HG02763 (cell line): ENCODE data around the gene RASGRP3.

Experiments
- ATAC-seq: cut with Tn5 transposase; IDR thresholded peaks from one replicate; pipeline ENCODE4 v1.9.1; 2021; ENCODE audit warnings: mild to moderate bottlenecking, moderate library complexity; ENCODE audit not compliant: unreplicated experiment

RASGRP3 gene

GRCh38 chr2:33492399-33493134, 16.1 kb downstream of the RASGRP3 start:
- ATAC-seq = no peak

GRCh38 chr2:33494155-33494779, 17.8 kb downstream of the RASGRP3 start:
- ATAC-seq = peak; percentile 54

DNA sequence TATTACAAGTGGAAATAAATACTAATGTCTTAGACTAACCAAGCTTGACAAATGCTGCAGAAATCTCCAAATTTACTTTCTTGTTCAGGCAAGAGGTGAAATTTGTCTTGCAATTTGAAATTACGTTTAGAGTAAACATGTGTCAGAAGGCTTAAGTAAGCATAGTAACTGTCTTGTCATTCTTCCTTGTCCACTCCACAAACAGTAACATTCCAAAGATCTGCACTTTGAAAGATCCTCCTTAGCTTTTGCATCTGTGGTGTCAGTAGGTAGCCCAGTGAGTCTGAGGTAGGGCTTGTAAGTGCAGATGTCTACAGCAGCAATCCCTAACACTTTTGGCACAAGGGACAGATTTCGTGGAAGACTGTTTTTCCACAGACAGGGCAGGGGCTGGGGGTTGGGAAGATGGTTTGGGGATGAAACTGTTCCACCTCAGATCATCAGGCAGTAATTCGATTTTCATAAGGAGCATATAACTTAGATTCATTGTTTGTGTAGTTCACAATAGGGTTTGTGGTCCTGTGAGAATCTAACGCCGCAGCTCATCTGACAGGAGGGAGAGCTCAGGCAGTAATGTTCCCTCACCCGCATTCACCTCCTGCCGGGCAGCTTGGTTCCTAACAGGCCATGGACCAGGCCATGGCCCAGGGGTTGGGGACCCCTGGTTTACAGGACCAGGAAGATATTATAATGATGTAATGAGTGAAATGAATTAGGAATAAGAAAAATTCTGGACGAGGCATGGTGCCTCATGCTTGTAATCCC, 18.6 kb downstream of the RASGRP3 start:
- ATAC-seq = no peak

DNA sequence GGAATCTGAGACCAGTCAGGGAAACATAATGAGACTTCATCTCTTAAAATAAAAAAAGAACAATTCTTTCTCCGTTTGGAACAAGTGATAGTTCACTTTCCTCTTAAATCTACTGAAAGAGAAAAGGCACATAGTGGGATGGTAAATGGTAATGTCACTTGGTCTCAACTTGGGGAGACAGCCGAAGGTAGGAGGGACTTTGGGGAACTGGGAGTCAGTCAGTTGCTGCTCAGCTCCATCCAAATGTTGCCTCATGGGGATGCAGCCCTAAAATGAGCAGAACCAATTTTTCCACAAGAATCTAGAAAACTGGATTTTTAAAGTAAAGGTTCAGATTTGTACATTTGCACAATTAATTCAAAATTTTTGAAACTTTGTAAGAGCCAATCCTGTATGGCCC, 19.2 kb downstream of the RASGRP3 start:
- ATAC-seq = no peak

GRCh38 chr2:33496150-33496549, 19.7 kb downstream of the RASGRP3 start:
- ATAC-seq = no peak

DNA sequence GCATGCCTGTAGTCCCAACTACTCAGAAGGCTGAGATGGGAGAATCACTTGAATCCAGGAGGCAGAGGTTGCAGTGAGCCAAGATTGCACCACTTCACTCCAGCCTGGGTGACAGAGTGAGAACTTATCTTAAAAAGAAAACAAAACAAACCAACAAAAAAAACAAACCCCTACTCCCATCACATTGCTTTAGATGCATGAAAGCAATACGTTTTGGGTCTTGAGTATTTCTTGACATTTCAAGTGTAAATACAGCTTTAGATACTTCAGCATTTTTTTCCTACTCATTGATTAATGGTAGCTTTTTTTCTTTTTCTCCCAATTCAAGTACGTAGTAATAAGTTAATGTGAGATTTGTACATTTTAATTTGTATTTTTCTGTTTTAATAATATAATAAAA, 20.3 kb downstream of the RASGRP3 start:
- ATAC-seq = no peak

DNA sequence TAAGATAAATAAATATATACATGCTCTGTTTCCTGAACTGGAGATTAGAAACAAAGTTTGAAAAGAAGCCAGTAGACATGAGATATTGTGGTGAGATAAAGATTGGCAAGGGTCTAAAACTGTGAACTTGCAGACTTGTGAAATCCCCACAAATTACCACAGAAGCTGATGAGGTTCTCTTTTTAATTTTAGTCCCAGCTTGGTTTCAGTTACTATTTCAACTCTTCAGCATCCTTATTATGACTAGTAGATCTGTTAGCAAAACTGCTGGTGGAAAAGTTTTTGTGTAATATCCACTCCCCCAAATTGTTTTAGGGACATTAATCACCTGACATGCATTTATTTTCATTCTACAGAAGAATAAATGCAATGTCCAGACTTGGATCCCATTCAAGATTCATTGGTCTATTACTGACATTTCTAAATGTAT, 20.8 kb downstream of the RASGRP3 start:
- ATAC-seq = peak; percentile 37

DNA sequence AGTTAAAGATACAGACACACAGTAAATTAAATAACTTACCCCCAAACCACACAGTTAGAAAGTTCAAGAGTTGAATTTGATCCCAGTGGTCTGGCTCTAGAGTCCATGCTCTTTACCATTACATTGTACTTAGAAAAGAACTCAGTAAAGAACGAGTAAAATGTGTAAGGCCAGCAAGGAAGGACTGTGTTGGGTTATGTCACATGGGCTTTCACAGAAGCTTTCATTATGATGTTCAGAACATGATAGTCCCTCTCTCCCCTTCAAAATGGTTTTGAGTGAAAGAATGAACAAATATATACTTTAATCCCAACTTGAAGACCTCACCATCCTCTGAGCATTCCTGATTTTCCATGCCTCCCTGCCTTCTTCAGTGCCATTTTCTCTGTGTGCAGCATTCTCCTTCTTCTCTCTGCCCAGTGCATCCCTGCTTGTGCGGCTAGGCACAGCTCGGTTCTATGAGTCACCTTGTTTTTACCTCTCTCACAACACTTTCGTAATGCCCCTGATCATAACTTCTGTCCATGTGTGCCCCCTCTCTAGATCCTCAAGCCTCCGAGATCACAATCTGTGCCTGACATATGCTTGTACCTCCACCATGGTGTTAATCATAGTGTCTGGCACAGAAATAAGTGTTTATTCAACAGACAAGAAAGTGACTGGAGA, 22.0 kb downstream of the RASGRP3 start:
- ATAC-seq = peak; percentile 23

GRCh38 chr2:33500177-33500576, 23.7 kb downstream of the RASGRP3 start:
- no peak for ATAC-seq

- ATAC-seq = no peak
Measured at GRCh38 chr2:33502025-33502424, 25.6 kb downstream of the RASGRP3 start.

- ATAC-seq = no peak
Measured at GRCh38 chr2:33503002-33503401, 26.6 kb downstream of the RASGRP3 start.

DNA sequence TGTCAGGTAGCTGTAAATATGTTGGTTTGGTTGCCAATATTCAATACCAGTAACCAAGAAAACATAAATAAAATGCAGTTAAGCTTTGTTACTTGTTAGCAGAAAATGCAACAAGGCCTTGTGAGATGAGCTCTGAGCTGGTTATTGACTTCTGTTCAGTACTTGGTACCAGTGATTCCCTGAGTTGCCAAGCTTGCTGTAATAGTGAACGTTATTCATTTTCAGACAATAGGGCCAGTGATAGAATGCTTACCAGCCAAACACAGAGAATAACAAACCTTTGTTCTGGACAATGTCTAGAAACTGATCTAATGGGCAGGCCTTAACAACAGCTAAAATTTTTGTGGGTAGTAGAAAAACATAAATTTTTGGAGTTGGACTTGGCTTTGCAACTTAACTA, 29.5 kb downstream of the RASGRP3 start:
- no peak for ATAC-seq

GRCh38 chr2:33509908-33510585, 33.6 kb downstream of the RASGRP3 start:
- no peak for ATAC-seq

DNA sequence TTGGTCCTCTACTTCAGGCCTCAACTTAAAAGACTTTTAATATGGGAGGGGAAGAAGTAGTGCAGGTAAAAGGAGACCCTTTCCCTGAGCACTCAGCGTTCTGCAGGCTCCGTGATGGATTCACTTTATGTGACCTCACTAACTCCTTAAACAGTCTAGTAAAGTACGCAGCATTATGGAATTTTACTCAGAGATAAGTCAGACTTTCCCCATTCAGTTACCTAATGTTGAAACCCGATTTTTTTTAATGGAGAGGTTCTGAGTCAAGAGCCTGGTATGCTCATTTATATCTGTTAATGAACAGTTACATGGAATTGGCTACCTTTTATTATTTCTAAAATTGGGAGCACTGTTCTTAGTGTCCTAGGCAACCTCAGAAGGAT, 34.1 kb downstream of the RASGRP3 start:
- no peak for ATAC-seq

- ATAC-seq = no peak
Measured at GRCh38 chr2:33511141-33511540, 34.7 kb downstream of the RASGRP3 start.

DNA sequence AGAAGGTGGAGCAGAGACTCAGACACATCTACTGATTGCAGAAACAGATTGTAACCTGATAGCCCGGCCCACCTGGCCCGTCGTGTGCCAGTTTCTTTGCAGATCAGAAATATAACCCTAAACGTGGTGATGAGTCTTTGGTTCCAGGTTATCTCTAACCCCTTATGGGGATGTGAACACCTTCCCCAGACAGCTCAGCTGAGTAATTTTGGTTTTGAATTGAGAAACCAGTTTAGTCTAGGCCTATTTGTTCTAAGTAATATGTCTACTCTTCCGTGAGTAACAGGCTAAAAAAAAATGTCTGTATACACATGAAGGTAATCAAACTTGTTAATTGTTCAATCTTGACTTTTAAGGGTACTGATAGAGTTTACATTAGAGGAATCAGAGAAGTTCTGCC, 35.7 kb downstream of the RASGRP3 start:
- no peak for ATAC-seq

- ATAC-seq = no peak
Measured at GRCh38 chr2:33513480-33513879, 37.0 kb downstream of the RASGRP3 start.

- no peak for ATAC-seq
Measured at GRCh38 chr2:33516456-33516995, 40.1 kb downstream of the RASGRP3 start.

DNA sequence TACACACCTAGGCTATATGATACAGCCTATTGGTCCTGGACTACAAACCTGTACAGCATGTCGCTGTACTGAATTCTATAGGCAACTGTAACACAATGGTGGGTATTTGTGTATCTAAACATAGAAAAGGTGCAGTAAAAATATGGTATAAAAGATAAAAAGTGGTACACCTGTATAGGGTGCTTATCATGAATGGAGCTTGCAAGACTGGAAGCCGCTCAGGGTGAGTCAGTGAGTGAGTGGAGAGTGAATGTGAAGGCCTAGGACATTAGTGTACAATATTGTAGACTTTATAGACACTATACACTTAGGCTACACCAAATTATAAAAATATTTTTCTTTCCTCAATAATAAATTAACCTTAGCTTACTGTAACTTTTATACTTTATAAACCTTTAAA, 41.8 kb downstream of the RASGRP3 start:
- no peak for ATAC-seq

GRCh38 chr2:33518929-33519328, 42.5 kb downstream of the RASGRP3 start:
- ATAC-seq = no peak
